Measurements from ENCODE around the gene PMM1.

Gene PMM1

DNA sequence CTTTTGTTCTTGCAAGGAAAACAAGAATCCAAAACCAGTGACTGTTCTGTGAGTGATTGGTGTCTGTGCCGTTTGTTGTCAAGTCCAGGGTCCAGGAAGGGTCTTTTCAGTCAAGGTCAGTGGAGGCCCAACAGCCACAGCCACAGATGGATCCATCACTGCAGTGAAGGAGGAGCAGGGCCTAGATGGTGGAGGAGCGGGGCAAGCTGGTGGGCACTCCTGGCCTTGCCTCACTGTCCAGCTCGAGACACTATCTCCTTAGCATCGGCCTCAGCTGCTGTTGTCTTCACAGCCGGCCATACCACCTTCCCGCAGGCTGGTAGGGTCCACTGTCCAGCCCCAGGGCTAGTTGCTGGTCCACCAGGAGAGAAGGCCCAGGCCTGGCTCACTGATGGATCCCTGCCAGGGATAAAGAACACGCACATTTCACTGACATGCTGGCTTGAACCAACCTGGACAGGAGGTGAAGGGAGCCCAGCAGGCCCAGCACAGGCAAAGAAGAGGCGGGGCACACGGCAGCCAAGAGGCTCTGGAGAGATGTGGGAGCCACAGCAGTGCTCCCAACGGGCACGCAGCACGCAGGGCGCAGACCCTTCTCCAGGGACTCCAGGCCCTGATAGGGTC, 60.6 kb downstream of the PMM1 start:
- no peak for TF ChIP-seq CTCF (IDR thresholded peaks at IDR 0.05)
- peaks cover 19% of the 10 kb centered on the region for H3K4me1 Mint-ChIP-seq
- peaks cover 20% of the 10 kb centered on the region for H3K36me3 Mint-ChIP-seq (ENCODE audit: low read depth)
- DNase-seq, result no peak
- no peaks in the 10 kb centered on the region for H3K9me3 Mint-ChIP-seq
- no peak overlapping the region for H3K4me3 Mint-ChIP-seq
- peak overlapping the region; percentile 90 for H3K27ac Mint-ChIP-seq
- H3K27me3 Mint-ChIP-seq (ENCODE audit: low read depth, poor library complexity), result no peaks in the 10 kb centered on the region

DNA sequence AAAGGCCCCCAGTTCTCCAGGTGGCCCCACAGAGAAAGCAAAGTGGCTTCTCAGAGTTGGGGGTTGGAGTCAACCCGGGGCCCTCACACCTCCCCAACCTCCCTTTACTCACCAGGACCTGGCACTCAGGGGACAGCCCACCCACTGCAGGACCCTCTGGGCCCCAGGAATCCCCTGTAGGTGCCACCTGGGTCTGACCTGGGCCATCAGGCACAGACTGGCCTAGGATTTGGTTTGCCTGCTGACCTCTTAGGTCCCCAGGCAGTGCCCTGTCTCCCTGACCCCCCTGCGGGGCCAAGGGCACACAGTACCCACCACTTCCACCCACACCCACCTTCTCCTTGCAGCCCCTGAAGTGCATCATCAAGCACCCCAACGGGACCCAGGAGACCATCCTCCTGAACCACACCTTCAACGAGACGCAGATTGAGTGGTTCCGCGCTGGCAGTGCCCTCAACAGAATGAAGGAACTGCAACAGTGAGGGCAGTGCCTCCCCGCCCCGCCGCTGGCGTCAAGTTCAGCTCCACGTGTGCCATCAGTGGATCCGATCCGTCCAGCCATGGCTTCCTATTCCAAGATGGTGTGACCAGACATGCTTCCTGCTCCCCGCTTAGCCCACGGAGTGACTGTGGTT, 61.4 kb downstream of the PMM1 start:
- Mint-ChIP-seq H3K27me3 (ENCODE audit: low read depth, poor library complexity) (no peaks in the 10 kb centered on the region), H3K4me3 (no peak overlapping the region), H3K9me3 (no peaks in the 10 kb centered on the region), H3K27ac (peak overlapping the region; percentile 90), H3K36me3 (ENCODE audit: low read depth) (peaks cover 19% of the 10 kb centered on the region), H3K4me1 (peaks cover 18% of the 10 kb centered on the region)
- no peak for TF ChIP-seq CTCF (IDR thresholded peaks at IDR 0.05)
- no peak for DNase-seq

Measured in nephron progenitor cell (in vitro differentiated cells).